Measurements from ENCODE around the gene N4BP3. TPM values are rescaled to one million over a fixed set of nuclear protein-coding genes. Genes with fewer than 3 reads are reported as not detected.

N4BP3 gene, protein sequence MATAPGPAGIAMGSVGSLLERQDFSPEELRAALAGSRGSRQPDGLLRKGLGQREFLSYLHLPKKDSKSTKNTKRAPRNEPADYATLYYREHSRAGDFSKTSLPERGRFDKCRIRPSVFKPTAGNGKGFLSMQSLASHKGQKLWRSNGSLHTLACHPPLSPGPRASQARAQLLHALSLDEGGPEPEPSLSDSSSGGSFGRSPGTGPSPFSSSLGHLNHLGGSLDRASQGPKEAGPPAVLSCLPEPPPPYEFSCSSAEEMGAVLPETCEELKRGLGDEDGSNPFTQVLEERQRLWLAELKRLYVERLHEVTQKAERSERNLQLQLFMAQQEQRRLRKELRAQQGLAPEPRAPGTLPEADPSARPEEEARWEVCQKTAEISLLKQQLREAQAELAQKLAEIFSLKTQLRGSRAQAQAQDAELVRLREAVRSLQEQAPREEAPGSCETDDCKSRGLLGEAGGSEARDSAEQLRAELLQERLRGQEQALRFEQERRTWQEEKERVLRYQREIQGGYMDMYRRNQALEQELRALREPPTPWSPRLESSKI
- total RNA-seq (1 to 10 TPM in 4 of 9 donors, under 1 TPM in 5; 0.39 to 2.1 (median 0.91) TPM), polyA plus RNA-seq (1 to 10 TPM in 1 of 3 donors, under 1 TPM in 2; 0.31 to 2.6 (median 0.88) TPM)
- long read RNA-seq, donor 1, result 0 reads
- long read RNA-seq, donor 2, full-length matches to known transcripts, result 1 of 1 reads
- long read RNA-seq, donor 2, partial matches to known transcripts, result 0 of 1 reads
- long read RNA-seq, donor 2, other reads (novel, unspliced or antisense), result 0 of 1 reads
- long read RNA-seq, donor 3, result 0 reads
- long read RNA-seq, donor 4, result 0 reads
- long read RNA-seq, donor 5, full-length matches to known transcripts, result 2 of 2 reads
- long read RNA-seq, donor 5, partial matches to known transcripts, result 0 of 2 reads
- long read RNA-seq, donor 5, other reads (novel, unspliced or antisense), result 0 of 2 reads
- long read RNA-seq, donor 6, partial matches to known transcripts, result 0 of 1 reads
- long read RNA-seq, donor 6, other reads (novel, unspliced or antisense), result 1 of 1 reads
- long read RNA-seq, donor 7, result 0 reads
- long read RNA-seq, donor 8, result 0 reads
- long read RNA-seq, donor 9, result 0 reads
- long read RNA-seq, donor 10, full-length matches to known transcripts, result 1 of 1 reads
- long read RNA-seq, donor 10, partial matches to known transcripts, result 0 of 1 reads
- long read RNA-seq, donor 10, other reads (novel, unspliced or antisense), result 0 of 1 reads

DNA sequence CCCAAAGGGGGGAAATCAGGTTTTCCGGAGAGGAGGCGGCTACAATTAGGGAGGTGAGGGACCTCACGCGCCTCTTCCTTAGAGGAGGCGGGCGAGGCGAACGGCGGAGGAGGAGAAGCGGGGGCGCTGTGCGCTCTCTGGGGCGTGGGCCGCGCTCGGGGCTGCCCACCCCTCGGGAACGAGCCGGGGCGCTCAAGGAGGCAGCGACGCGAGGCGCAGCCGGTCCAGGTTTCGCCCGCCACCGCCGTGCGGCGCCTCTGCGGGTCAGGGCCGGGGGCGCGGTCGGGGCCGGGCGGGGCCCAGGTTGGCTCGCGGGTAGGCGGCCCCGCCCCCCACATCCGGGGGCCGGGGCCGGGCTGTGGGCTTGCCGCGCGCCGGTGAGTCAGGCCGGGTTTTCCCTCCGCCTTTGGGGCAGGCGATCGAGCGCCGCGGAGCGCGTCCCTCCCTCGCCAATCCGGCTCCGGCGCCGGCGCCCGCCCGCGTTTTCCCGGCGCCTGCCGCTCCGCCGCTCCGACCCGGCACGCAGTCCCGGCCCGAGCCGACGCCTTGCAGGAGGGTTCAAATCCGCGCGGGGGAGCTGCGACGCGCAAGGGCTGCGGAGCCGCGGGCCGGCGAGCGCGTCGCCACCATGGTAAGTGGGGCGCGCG is at the start of gene N4BP3:
TSS of gene N4BP3 (plus strand) at position 392 of the 647 bp plus-strand sequence. CDS start 6,052 bp downstream, outside the sequence.
- H3K27ac ChIP-seq, result peak within 1 kb of the TSS in 1 of 5 donors; percentile 17

DNA sequence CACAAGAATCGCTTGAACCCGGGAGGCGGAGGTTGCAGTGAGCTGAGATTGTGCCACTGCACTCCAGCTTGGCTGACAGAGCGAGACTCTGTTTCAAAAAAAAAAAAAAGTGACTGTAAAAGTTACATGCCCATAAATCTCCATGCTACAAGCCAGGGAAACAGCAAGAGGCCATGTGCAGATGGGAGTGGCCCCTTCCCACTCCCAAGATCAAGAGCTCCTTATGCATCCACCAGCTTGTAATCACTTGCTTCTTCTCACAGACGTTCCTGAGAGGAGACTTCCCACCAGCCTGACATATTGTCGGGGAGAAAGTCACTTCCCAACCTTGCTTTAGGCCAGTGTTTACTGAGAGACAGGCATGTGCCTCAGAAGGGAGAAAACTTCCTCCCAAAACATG is 45.6 kb upstream of the N4BP3 start:
- Histone ChIP-seq H3K9me3 (replicated peaks in 1 of 3) (no peaks in the 10 kb centered on the region), H3K36me3 (replicated peaks in 1 of 2) (no peaks in the 10 kb centered on the region), H3K27me3 (no peaks in the 10 kb centered on the region), H3K4me3 (no peak overlapping the region), H3K27ac (no peak overlapping the region), H3K4me1 (replicated peaks in 1 of 2) (no peaks in the 10 kb centered on the region)
- intact Hi-C loops (cut with DNase I), result no loop called here
- DNase-seq, result peak in 1 of 7 donors; percentile 1
- 65 to 67% (median 67%) methylated on average over 6 of the region's 6 CpGs for WGBS, 4 donors
- no peak for TF ChIP-seq POLR2A (IDR thresholded peaks at IDR 0.05)
- TF ChIP-seq, protein P1, sequence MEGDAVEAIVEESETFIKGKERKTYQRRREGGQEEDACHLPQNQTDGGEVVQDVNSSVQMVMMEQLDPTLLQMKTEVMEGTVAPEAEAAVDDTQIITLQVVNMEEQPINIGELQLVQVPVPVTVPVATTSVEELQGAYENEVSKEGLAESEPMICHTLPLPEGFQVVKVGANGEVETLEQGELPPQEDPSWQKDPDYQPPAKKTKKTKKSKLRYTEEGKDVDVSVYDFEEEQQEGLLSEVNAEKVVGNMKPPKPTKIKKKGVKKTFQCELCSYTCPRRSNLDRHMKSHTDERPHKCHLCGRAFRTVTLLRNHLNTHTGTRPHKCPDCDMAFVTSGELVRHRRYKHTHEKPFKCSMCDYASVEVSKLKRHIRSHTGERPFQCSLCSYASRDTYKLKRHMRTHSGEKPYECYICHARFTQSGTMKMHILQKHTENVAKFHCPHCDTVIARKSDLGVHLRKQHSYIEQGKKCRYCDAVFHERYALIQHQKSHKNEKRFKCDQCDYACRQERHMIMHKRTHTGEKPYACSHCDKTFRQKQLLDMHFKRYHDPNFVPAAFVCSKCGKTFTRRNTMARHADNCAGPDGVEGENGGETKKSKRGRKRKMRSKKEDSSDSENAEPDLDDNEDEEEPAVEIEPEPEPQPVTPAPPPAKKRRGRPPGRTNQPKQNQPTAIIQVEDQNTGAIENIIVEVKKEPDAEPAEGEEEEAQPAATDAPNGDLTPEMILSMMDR (IDR thresholded peaks at IDR 0.05), result no peak

More for the DNA sequence above, at the start of gene N4BP3:
- DNase-seq, result peak; percentile 37 to 70 (median 42)
- Histone ChIP-seq H3K4me1 (replicated peaks in 1 of 2) (peaks cover 10 to 13% of the 10 kb centered on the region in 2 donors), H3K27me3 (peaks cover 16% of the 10 kb centered on the region), H3K36me3 (replicated peaks in 1 of 2) (no peaks in the 10 kb centered on the region), H3K9me3 (replicated peaks in 1 of 3) (no peaks in the 10 kb centered on the region), H3K4me3 (peak within 1 kb of the TSS in 1 of 4 donors; percentile 52)
- intact Hi-C loops (cut with DNase I), result no loop called here
- WGBS, 4 donors, result 1 to 8% (median 3%) methylated on average over 13 to 96 of the region's 96 CpGs
- peak in 1 of 2 donors; percentile 34 for TF ChIP-seq POLR2A (IDR thresholded peaks at IDR 0.05)
- TF ChIP-seq, protein P1 (IDR thresholded peaks at IDR 0.05), result no peak

DNA sequence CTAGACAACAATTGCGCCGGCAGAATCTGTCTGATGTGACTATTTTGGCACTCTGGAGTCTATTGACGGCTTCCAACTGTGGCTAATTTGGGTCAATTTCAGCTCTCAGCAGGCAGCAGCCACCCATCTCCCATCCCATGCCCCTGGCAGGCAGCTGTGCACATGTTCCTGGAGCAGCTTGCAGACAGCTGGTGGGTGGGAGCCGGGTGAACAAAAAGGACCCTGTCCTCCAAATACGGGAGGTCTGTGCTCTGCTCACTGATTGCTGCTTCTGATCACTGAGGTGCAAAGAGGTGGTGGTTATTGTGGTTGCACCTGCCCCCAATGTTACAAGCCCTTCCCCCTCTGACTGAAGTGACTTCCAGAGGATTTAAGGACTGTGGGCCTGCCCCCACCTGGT is 45.0 kb upstream of the N4BP3 start:
- no peak overlapping the region for H3K4me3 ChIP-seq
- H3K27me3 ChIP-seq, result no peaks in the 10 kb centered on the region
- H3K4me1 ChIP-seq (replicated peaks in 1 of 2), result no peaks in the 10 kb centered on the region
- TF ChIP-seq, protein P1 (IDR thresholded peaks at IDR 0.05), result no peak
- TF ChIP-seq POLR2A (IDR thresholded peaks at IDR 0.05), result no peak
- H3K36me3 ChIP-seq (replicated peaks in 1 of 2), result no peaks in the 10 kb centered on the region
- no peak for DNase-seq
- intact Hi-C loops (cut with DNase I), result no loop called here
- H3K27ac ChIP-seq, result no peak overlapping the region
- no peaks in the 10 kb centered on the region for H3K9me3 ChIP-seq (replicated peaks in 1 of 3)
- 59 to 72% (median 66%) methylated on average over 5 of the region's 5 CpGs for WGBS, 4 donors
